ENCODE results near the gene PSD. TPM values are rescaled to one million over a fixed set of nuclear protein-coding genes. Genes with fewer than 3 reads are reported as not detected.

PSD gene
- total RNA-seq, 1 experiment from 2014 or later: 0.26 TPM

DNA sequence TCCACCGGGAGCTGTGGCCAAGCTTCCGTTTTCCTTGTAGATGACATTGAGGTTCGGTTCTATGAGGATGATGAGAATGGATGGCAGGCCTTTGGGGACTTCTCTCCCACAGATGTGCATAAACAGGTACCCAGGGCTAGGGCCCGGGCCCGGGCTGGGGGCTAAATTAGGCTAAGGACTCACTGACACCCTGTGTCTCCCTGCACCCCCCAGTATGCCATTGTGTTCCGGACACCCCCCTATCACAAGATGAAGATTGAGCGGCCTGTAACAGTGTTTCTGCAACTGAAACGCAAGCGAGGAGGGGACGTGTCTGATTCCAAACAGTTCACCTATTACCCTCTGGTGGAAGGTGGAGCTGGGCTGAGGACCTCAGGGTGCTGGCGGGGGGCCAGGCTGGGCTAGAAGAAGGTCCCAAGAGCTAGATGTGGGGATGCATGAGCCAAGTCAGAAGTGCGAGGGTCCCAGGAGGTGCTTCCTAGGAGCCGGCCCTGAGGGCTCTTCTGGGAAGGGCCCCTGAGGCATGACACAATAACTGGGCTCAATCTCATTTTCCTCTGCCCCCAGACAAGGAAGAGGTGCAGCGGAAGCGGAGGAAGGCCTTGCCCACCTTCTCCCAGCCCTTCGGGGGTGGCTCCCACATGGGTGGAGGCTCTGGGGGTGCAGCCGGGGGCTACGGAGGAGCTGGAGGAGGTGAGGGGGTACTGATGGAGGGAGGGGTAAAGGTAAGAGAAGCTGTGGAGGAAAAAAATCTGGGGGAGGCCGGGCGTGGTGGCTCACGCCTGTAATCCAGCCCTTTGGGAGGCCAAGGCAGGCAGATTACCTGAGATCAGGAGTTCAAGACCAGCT is 20.2 kb downstream of the PSD start:
- Histone ChIP-seq H3K4me1 (peaks cover 13% of the 10 kb centered on the region; the same call in 1 of the 2 replicates), H3K27ac (no peak overlapping the region), H3K27me3 (no peaks in the 10 kb centered on the region), H3K36me3 (no peaks in the 10 kb centered on the region), H3K4me3 (no peak overlapping the region), H3K9me3 (replicated peaks) (no peaks in the 10 kb centered on the region)
- no peak for DNase-seq

DNA sequence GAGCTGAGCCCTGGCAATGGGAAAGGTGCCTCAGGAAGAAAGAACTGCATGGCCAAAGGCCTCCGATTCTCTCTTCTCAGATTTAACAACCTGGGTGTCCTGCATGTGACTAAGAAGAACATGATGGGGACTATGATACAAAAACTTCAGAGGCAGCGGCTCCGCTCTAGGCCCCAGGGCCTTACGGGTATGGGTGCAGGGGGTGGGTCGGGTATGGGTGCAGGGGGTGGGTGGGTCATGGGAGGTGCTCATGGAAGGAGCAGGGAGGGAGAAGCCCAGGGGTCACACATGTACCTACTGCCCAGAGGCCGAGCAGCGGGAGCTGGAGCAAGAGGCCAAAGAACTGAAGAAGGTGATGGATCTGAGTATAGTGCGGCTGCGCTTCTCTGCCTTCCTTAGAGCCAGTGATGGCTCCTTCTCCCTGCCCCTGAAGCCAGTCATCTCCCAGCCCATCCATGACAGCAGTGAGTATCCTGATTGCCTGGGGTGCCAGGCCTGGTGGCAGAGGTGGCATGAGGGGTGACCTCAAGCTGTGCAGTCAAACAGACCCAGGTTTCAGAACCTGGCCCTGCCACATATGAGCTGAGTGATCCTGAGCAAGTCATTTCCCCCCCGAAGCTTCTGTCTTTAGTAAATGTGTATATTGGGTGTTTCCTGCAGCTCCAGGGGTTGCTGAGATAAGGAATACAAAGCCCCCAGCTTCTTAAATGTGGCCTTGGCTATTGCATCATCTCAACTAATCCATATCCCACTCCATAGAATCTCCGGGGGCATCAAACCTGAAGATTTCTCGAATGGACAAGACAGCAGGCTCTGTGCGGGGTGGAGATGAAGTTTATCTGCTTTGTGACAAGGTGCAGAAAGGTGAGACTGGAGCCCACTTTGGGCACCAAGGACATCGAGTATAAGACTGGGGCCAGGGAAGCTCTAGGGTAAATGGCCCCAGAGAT is 21.1 kb downstream of the PSD start:
- Histone ChIP-seq H3K4me3 (no peak overlapping the region), H3K27me3 (no peaks in the 10 kb centered on the region), H3K4me1 (peaks cover 13% of the 10 kb centered on the region; the same call in 1 of the 2 replicates), H3K36me3 (no peaks in the 10 kb centered on the region), H3K27ac (no peak overlapping the region), H3K9me3 (replicated peaks) (no peaks in the 10 kb centered on the region)
- DNase-seq: no peak

DNA sequence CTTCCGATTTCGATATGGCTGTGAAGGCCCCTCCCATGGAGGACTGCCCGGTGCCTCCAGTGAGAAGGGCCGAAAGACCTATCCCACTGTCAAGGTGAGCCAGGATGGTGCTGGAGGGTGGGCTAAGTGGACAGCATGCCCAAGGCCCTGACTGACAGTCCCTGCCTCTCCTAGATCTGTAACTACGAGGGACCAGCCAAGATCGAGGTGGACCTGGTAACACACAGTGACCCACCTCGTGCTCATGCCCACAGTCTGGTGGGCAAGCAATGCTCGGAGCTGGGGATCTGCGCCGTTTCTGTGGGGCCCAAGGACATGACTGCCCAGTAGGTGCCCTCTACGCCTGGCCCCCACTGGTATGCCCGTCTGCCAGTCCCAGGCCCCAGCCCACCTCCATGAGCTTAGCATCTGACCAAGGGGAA is 21.8 kb downstream of the PSD start:
- no peak overlapping the region for H3K4me3 ChIP-seq
- no peaks in the 10 kb centered on the region for H3K27me3 ChIP-seq
- no peak overlapping the region for H3K27ac ChIP-seq
- no peaks in the 10 kb centered on the region for H3K36me3 ChIP-seq
- no peaks in the 10 kb centered on the region for H3K9me3 ChIP-seq (replicated peaks)
- no peak for DNase-seq
- peaks cover 9% of the 10 kb centered on the region; the same call in 1 of the 2 replicates for H3K4me1 ChIP-seq

DNA sequence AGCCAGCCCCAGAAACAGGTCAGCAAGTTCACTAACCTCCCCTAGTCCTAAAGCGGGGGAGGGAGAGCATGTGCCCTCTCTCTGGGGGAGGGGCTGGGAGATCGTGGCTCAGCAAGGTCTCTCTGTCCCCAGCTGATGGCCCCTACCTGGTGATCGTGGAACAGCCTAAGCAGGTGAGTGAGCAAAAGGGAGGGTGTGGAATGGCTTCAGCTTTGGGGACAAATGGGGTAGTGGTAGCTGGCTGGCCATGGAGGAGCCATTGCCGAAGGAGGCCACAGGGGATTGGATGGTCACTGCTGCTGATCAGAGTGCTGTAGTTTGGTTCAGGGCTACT is 22.3 kb downstream of the PSD start:
- no peak overlapping the region for H3K27ac ChIP-seq
- DNase-seq: no peak
- no peaks in the 10 kb centered on the region for H3K9me3 ChIP-seq (replicated peaks)
- H3K27me3 ChIP-seq: no peaks in the 10 kb centered on the region
- peaks cover 5% of the 10 kb centered on the region; the same call in 1 of the 2 replicates for H3K4me1 ChIP-seq
- H3K36me3 ChIP-seq: no peaks in the 10 kb centered on the region
- H3K4me3 ChIP-seq: peak overlapping the region; percentile 83

DNA sequence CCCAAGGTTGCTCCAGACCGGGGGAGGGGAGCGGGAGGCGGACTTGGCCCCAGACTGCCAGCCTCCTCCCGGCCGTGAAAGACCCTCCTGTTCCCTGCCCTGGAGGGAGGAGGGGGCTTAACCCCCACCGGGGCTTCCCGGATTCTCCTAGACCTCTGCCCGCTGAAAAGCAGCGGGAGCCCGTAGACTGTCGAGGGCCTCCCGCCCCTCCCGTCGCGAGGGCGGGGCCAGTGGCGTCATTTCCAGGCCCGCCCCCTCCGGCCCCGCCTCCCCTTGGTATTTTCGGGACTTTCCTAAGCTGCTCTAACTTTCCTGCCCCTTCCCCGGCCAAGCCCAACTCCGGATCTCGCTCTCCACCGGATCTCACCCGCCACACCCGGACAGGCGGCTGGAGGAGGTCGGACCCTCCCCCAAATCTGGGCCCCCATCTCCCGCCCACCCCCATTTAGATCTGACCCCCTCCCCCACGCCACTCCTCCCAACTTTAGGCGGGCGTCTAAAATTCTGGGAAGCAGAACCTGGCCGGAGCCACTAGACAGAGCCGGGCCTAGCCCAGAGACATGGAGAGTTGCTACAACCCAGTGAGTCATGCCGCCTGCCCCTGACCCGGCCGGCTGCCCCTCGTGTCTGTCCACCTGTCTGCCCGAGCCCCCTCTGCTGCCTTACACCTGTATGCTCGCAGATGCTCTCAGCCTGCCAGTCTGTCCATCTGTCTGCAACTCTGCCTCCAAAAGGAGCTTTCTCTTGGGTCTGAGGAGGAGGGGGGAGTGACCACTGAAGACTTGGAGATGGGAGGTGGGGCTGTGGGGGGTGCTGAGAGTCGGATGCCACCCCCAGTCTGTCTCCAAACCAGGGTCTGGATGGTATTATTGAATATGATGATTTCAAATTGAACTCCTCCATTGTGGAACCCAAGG is 22.9 kb downstream of the PSD start, which contains the start of gene NFKB2:
NFKB2 (plus strand) TSS at position 306 of the 917 bp plus-strand sequence; CDS start at position 561, 255 bp downstream.
- DNase-seq: peak; percentile 91 to 95

DNA sequence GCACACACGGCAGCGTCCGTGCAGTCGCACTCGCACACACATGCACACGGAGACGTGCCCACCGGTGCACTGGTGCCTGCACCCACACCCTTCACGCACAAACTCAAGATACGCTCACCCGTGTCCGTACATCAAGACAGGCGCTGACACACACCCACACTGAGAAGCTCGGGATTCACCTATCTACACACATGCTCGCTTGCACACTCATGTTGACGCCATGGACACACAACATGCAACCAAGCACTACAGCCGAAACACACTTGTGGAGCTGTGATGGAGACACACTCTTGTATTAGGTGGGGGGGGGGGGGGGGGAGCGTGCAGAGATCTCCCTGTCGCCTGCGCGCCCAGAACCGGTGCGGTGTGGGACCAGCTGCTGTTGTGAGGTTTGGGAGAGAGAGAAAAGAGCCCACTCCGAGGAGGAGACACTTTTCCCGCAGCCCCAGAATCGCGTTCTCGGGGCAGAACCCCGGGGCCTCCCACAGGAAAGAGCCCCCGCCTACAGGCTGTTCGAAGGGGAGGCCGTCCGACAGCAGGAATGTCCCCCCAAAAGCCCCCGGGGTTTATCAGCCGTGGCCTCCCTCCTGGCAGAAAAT is 23.7 kb downstream of the PSD start:
- Histone ChIP-seq H3K9me3 (replicated peaks) (no peaks in the 10 kb centered on the region), H3K27ac (peak overlapping the region; percentile 45), H3K4me1 (peaks cover 8% of the 10 kb centered on the region; the same call in 1 of the 2 replicates), H3K4me3 (peak overlapping the region; percentile 83), H3K36me3 (no peaks in the 10 kb centered on the region), H3K27me3 (no peaks in the 10 kb centered on the region)
- peak; percentile 73 to 75 for DNase-seq

More for the DNA sequence above, 22.9 kb downstream of the PSD start, which contains the start of gene NFKB2:
- Histone ChIP-seq H3K27me3 (no peaks in the 10 kb centered on the region), H3K9me3 (replicated peaks) (no peaks in the 10 kb centered on the region), H3K36me3 (no peaks in the 10 kb centered on the region), H3K27ac (peak within 1 kb of the TSS; percentile 45), H3K4me1 (peaks cover 8% of the 10 kb centered on the region; the same call in 1 of the 2 replicates), H3K4me3 (peak within 1 kb of the TSS; percentile 83)

DNA sequence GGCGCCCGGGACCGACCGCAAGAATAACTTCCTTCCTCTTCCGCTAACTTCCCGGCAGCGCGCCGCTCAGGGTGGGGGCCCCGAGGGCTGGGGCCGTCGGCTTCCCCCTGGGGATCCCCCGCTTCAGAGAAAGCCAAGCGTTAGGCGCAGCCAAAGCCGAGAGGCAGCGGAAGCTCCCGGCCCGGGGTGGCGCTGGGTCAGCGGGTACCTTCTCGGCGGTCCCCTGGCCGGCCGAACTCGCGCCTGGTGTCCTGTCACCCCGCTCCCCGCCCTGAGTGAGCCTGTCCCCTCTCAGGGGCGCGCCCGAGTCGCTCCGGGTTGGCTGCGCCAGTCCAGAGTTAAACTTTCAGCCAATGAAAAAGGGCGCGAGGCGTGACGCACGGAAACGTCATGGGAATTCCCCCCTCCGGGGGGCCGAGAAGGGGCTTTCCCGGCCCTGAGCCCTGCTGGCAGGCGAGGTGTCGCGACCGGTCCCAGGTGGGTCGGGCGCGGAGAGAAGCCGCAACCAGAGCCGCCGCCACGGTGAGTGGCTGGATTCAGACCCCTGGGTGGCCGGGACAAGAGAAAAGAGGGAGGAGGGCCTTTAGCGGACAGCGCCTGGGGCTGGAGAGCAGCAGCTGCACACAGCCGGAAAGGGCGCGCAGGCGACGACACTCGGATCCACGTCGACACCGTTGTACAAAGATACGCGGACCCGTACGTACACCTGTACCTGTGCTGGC is 24.3 kb downstream of the PSD start:
- H3K9me3 ChIP-seq (replicated peaks): no peaks in the 10 kb centered on the region
- H3K27ac ChIP-seq: peak overlapping the region; percentile 45
- peak overlapping the region; percentile 83 for H3K4me3 ChIP-seq
- DNase-seq: peak; percentile 99
- peaks cover 8% of the 10 kb centered on the region; the same call in 1 of the 2 replicates for H3K4me1 ChIP-seq
- H3K27me3 ChIP-seq: no peaks in the 10 kb centered on the region
- no peaks in the 10 kb centered on the region for H3K36me3 ChIP-seq

DNA sequence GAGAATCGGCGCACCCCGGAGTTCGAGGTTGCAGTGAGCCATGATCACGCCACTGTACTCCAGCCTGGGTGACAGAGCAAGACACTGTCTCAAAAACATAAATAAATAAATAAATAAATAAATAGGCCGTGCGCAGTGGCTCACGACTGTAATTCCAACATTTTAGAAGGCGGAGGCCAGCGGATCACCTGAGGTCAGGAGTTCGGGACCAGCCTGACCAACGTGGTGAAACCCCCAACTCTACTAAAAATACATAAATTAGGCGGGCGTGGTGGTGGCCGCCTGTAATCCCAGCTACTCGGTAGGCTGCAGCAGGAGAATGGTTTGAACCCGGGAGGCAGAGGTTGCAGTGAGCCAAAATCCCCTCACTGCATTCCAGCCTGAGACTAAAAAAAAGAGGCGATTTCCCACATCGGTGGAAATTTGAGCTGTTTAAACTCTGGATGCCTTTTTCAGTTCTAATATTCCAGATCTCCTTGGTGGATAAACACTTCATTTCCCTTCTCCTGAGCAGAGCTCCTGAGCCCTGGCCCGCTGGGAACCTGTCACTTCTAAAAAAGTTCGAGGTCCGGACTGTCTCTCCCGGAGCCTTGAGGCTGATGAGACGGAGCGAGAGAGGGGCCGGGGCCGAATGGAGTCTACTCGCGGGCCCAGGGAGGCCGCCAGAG is 25.0 kb downstream of the PSD start:
- peak overlapping the region; percentile 83 for H3K4me3 ChIP-seq

DNA sequence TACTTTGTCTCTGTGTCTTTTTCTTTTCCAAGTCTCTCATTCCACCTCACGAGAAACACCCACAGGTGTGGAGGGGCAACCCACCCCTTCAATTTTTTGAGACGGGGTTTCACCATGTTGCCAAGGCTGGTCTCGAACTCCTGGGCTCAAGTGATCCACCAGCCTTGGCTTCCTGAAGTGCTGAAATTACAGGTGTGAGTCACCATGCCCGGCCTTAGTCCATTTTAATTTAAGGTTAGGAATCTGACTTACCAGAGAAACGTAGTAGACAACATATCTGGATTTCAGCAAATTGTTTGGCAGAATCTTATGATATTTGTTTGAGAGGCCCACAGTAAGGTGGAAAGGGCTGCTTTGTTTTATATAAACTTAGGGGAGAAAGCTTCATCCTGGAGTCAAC is 26.3 kb downstream of the PSD start:
- no peak for DNase-seq
- no peak overlapping the region for H3K4me3 ChIP-seq
- peaks cover 8% of the 10 kb centered on the region; the same call in 1 of the 2 replicates for H3K4me1 ChIP-seq
- no peaks in the 10 kb centered on the region for H3K27me3 ChIP-seq
- no peaks in the 10 kb centered on the region for H3K9me3 ChIP-seq (replicated peaks)
- H3K36me3 ChIP-seq: no peaks in the 10 kb centered on the region
- no peak overlapping the region for H3K27ac ChIP-seq

More for the DNA sequence above, 25.0 kb downstream of the PSD start:
- Histone ChIP-seq H3K4me1 (peaks cover 8% of the 10 kb centered on the region; the same call in 1 of the 2 replicates), H3K9me3 (replicated peaks) (no peaks in the 10 kb centered on the region), H3K36me3 (no peaks in the 10 kb centered on the region), H3K27ac (peak overlapping the region; percentile 45; the same call in 1 of the 2 replicates), H3K27me3 (no peaks in the 10 kb centered on the region)
- no peak for DNase-seq

DNA sequence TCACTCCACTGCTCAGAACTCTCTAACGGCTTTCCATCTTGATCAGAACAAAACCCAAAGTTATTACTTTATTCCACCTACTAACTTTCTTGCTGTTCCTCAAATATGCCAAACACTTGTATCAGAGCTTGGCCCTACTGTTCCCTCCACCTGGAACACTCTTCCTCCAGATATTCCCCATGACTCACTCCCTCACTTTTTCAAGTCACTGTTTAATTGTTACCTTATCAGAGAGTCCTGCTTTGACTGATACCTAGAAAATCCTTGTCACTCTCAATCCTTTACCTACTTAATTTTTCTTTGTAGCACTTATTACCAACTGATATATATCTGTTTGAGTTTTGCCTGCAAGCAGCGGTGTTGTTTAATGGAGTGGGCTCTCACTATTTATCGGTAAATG is 28.7 kb downstream of the PSD start:
- no peaks in the 10 kb centered on the region for H3K36me3 ChIP-seq

DNA sequence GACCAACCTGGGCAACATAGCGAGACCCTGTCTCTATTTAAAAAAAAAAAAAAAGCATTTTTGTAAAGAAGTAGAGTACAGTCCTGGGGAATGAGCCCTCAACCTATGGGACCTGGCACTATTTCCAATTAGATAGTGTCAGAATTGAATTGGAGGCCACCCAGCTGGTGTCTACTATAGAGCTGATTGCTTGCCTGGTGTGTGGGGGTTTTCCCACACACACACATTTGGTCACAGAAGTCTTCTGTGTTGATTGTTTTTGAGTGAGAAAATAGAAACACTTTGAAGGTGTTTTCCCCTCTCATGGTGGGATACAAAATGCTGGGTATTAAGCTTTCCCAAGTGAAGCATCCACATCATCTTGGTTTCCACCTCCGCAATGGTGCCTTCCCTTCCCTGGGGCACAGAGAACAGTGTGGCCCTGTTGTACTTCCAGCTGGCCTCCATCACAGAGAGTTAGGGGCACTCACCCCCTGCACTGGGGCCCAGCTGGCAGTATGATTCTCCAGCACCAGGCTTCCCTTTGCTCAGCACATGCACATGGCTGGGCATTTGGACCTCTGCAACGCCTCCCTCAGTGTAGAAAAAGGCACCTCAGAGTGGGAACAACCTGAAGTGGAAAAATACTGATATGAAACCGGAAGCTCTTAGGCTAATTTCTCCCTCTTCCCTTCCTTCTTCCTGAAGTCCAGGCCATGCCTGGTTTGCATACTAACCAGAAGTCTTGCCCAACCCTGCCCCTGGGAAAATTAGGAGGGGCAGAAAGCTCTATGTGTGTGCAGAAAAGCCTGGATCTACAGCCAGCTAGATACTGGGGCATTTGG is 33.8 kb downstream of the PSD start:
- H3K4me3 ChIP-seq: no peak overlapping the region
- H3K36me3 ChIP-seq: peaks cover 40% of the 10 kb centered on the region
- no peaks in the 10 kb centered on the region for H3K4me1 ChIP-seq
- no peaks in the 10 kb centered on the region for H3K9me3 ChIP-seq (replicated peaks)
- no peak for DNase-seq
- H3K27ac ChIP-seq: no peak overlapping the region
- H3K27me3 ChIP-seq: no peaks in the 10 kb centered on the region

More for the DNA sequence above, 28.7 kb downstream of the PSD start:
- no peak overlapping the region for H3K4me3 ChIP-seq
- no peaks in the 10 kb centered on the region for H3K27me3 ChIP-seq
- no peaks in the 10 kb centered on the region for H3K9me3 ChIP-seq (replicated peaks)
- no peak for DNase-seq
- 0 out of 2 replicates have a peak, but pooled peaks cover 3% of the 10 kb centered on the region for H3K4me1 ChIP-seq
- no peak overlapping the region for H3K27ac ChIP-seq

DNA sequence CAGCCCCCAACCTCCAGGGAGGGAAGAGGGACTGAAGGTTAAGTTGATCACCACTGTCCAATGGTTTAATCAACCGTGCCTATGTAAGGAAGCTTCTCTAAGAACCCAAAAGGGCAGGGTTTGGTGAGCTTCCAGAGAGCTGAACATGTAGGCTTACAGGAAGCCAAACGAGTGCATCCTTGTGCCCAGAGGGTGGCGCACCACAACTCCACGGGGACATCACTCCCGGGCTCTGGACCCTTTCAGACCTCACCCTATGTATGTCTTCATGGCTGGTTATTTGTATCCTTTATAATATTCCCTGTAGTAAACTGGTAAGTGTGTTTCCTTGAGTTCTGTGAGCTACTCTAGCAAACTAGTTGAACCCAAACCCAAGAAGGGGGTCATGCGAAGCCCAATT is 34.5 kb downstream of the PSD start:
- Histone ChIP-seq H3K4me1 (no peaks in the 10 kb centered on the region), H3K36me3 (peaks cover 47% of the 10 kb centered on the region), H3K9me3 (replicated peaks) (no peaks in the 10 kb centered on the region), H3K4me3 (no peak overlapping the region), H3K27me3 (no peaks in the 10 kb centered on the region), H3K27ac (no peak overlapping the region)
- no peak for DNase-seq

Measured in SJCRH30 (cell line).